AG08396 (cell line): Measurements from ENCODE around the gene COG2.
"Not testable (repeated sequence)": the region's sequence is repeated elsewhere in the genome, so short reads cannot be mapped to it uniquely, and the experiment has no call there.

ENCODE experiments used
- DNase-seq: peaks from one replicate; pipeline ENCODE4 v3.0.0; 2012; ENCODE audit warnings: low spot score, mixed read lengths

The COG2 gene

DNA sequence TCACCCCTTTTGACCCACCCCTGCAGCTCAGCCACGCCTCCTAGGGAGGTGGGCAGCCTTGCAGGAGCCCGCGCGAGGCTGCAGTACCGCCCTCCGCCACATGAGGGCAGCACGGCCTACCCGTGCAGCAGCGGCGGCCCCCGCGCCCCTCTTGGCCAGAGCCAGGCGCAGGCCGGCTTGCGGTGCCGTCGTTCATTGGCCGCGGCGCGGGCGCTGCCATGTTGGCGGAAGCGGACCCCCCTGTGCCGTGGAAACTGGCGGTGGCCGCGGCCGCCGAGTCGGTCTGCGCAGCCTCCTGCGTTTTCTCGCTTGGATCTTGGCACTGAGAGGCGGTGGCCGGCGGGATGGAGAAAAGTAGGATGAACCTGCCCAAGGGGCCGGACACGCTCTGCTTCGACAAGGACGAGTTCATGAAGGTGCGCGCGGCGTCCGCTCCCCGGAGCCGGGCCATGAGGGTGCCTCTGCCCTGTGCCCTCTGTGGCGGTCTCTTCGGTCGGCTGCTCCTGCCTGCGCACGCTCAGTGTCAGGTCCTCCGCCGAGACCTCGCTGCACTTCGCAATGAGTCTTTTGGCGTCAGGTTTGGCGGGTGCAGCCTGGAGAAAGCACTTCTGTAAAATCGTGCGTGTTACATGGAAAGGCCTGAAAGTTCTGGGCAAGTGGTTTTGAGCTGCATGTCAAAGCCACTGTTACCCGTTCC is at the start of gene COG2:
TSS of gene COG2 (plus strand) at position 219 of the 697 bp plus-strand sequence. CDS start at position 345, 126 bp downstream.
- DNase-seq: peak; percentile 98

DNA sequence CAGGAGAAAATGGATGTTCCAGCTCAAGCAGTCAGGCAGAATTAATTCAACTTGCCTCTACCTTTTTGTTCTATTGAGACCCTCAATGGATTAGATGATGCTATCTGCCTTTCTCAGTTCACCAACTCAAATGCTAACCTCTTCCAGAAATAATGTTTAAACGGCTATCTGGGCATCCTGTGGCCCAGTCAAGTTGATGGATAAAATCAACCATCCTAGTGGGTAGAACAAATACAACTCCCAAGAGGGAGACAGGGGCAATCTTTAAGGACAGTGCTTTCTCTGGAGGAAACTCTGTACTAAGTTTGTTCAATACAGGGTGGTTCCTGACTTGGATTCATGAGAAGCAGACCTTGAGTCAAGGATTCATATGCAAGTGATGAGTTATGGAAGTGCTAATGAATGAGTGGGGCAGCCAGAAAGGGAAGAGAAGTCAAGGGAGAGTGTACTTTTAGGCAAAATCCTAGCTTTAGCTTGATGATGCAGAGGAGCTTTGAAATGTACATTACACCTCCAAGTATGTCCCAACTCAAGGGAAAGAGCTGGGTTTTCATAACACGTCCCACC is 49.4 kb upstream of the COG2 start:
- no peak for DNase-seq

DNA sequence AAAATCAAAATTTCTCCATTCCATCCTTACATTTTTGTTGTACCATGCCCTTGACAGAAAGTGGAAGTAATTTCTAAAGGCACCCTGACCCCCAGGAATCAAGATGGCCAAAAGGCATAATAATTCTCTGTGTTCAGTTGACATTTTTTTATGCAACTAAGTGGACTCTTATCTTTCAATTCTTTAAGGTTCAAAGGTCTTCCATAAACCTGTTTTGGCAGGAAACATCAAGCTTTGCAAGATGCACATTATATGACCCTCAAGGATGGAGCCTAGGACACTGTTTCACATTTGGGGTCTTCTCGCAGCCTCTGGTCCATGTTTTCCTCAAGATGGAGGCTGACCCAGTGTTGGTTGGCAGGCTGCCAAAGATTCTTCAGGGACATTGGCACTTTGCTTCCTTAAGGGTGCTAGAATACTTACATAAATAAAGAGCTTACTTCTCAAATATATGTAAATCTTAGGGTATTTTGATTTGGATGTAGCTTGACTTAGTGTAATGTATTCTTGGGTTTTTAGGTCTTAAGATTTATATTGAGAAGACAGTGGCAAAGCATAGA is 48.0 kb upstream of the COG2 start:
- no peak for DNase-seq

DNA sequence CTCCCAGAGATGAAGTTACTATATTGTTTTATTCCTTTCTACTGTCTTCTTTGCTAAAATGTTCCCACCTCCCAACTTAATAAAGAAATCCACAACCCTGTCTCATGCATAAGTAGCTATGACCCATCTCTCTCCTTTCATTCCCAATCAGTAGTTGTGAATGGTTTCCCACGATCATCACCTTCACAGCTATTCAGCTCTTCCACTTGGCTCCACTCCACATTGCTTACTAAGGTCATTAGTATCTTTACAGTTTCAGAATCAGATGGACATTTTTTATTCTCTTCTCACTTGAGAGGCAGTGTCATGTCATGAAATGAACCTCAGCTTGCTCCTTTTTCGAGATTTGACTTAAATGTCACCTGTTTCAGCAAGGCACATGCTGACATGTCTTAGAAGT is 47.1 kb upstream of the COG2 start:
- no peak for DNase-seq

DNA sequence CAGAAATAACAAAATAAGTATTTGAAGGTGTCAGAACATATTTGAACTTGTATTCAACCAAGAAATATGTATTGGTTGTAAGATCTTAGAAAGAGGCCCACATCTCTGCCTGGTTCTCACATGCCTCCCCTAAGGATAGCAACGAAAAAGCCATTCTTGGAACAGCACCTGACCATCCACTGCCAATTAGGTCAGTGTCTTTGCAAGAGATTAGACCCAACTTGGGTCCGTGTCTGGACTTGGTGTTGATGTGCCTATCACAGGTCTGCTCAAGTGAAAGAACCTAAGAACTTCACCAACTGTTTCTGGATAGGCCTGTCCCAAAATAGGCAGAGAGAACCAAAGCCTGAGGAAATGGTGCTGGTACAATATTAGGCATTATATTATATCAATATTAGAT is 46.0 kb upstream of the COG2 start:
- no peak for DNase-seq

DNA sequence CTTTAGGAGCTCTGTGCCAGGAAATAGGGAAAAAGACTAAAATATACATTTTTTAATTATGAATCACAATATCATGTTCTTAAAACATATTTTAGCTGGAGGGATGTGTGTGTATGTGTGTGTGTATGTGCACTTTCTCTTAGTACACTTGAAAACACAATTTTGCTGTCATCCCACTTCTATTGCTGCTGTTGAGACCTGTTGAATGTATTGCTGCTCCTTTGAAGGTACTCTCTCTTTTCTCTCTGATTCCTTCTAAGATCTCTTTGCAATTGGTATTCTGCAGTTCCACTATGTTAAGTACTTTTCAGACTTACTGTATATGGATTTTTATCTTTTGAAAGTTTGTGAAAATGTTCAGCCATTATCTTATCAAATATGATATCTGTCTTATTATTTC is 43.5 kb upstream of the COG2 start:
- no peak for DNase-seq

GRCh38 chr1:230599926-230600656 is 42.2 kb upstream of the COG2 start:
- DNase-seq: no peak

DNA sequence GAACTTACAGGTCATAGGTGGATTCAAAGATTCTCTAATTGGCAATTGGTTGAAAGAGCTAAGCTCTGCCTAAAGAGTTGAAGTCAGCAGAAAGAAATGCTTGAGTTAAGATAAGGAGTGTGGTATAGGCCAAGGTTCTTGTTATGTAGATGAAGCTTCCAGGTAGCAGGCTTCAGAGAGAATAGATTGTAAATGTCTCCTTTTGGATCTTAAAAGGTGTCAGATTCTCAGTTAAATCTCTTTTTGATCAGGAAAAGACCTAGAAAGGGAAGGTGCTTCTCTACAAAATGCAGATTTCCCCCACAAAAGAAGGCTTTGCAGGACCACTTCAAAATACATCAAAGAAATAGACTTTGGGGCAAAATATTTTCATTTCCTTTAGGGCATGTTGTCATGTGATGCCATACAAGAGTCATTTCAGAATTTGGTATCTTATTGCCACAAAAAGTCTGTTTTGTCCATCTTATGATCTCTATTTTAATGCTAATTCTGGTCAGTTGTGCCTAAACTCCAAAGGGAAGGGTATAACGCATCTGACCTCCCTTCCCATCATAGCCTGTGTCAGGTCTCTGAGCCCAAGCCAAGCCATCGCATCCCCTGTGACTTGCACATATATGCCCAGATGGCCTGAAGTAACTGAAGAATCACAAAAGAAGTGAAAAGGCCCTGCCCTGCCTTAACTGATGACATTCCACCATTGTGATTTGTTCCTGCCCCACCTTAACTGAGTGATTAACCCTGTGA is 41.5 kb upstream of the COG2 start:
- not testable (repeated sequence) for DNase-seq

DNA sequence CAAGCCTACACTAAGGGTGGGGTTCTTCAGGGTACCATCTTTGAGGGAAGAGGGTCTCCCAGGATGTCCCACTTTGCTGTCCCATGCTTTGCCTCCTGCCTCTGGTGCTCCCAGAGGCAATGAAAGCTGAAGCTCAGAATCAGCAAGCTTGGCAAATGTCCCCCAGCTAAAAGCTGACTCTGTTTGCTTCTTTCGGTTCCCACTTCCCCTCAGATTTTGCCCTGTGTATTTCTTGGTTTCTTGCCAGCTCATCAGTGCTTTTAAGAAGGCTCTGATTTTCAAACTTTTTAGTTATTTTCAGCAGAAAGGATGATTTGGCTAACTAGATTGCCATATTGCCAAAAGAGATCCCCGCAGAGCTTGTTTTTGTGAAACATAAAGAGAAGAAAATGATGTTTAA is 33.1 kb upstream of the COG2 start:
- no peak for DNase-seq

DNA sequence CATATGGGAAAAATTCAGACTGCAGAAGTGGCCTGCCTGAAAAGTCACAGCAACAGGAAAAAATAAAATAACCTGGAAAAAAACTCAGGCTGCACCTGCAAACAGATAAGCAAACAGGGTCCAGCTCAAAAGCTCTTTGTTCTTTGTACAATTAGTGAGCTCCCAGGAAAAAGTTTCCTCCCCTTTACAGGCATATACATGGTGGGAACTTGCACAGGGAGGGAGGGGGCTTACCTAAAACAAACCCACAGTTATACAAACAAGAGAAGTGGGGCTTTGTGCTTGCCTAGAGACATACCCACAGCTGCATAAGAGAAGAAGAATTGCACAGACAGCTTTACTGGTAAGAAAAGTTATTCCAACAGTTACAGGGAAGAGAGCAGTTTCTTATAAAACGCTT is 31.7 kb upstream of the COG2 start:
- no peak for DNase-seq

DNA sequence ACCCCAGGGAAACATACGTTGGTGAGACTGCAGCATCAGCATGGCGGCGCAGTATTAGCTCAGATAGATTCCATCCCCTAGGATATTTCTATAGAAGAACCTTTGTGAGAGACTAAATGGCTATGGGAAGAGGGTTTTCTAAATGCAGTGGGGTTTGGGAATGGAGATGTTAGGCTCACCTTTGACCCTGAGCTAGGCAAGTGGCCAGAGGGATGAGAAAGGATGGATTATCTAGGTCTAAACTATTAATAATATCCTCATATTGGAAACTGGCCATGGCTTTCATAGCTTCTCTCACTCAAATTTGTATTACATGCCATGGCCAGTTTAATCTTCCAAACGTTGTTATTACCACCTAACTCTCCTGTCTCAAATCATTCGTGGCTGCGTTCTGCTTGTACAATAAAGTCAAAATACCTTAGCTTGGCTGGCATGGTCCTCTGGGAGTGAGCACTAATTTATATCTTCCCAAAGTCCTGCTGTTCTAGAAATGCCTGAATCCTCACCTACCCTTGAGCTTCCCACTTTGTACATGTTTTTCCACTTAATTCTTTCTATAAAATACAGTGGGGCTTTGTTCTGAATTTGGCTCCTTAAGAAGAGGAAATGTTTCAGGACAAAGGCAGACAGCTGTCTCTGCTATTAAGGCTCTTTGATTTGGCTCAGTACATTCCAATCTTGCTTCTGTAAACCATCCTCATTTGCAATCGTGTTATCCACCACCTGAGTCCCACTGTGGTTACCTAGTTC is 31.0 kb upstream of the COG2 start:
- DNase-seq: no peak

DNA sequence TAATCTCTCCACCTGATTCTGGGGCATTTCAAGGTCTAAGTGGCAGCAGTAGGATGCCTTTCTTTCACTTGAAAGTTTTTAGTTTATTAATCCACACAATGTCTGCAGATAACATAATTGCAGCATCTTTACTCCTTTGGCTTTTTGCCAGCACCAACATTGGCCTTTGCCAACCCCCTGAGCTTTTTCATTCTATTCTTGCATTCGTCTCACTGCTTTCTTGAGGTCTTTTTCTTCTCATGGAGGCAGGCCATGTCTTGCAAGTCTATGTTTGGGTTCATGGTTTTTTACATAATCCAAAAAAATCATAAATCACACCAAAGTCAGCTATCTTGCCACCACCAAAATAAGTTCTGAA is 30.4 kb upstream of the COG2 start:
- no peak for DNase-seq

GRCh38 chr1:230612651-230613050 is 29.6 kb upstream of the COG2 start:
- no peak for DNase-seq

GRCh38 chr1:230614121-230614520 is 28.2 kb upstream of the COG2 start:
- DNase-seq: no peak

GRCh38 chr1:230618537-230618936 is 23.7 kb upstream of the COG2 start:
- DNase-seq: no peak

GRCh38 chr1:230620649-230621323 is 21.5 kb upstream of the COG2 start:
- DNase-seq: no peak

GRCh38 chr1:230621324-230622030 is 20.8 kb upstream of the COG2 start:
- no peak for DNase-seq

DNA sequence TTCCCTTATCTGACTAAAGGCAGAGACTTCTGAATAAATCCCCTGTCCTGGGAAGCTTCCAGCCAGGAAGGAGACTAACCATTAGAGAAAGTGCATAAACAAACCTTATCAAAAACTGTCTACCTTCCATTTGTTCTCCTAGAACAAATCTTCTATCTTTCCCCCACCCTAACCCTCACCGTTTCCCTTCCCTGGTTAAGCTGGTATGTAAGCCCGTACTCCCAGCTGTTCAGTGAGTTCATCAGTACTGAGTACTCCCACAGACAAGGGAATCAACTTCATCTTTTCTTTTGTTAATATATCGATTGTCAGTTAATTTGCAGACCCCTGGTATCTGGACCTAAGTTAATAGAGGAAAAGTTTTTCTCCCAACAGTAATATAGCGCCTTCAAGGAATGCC is 20.1 kb upstream of the COG2 start:
- DNase-seq: no peak

DNA sequence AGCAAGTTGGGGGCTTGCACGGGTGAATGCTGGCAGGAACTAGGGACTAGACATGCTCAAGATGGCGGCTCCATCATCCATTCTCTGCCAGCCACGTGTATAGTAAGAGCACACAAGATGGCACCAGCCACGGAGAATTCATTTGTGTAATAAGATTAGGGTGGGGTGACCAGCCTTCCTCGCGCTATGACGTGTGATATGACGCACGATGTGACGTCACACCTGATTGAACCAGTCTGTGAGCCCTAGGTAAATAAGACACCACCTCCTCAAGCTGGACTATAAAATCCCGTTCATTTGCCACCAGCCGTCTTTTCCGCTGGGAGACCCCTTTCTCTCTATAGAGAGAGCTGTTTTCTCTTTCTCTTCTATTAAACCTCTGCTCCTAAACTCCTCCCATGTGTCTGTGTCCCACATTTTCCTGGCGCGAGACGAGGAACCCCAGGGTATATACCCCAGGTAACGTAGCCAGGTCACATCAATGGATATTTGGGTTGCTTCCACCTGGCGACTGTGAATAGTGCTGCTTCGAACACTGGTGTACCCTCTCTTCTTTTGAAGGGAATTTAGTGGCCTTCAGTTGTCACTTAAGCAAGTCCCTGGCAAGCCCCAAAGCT is 18.1 kb upstream of the COG2 start:
- DNase-seq: no peak

DNA sequence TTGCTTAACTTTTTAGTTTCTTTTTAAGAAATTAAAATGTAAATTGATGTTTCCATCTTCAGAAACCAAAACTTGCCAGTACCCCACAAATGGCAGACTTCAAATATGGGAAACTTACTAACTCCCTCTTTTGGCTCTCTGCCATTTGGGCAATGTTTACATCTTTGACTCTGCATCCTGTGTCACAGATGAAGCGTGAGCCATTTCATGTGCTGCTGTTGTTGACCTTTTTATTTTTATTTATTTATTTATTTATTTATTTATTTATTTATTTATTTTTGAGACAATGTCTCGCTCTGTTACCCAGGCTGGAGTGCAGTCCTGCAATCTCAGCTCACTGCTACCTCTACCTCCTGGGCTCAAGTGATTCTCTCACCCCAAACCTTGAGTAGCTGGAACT is 16.0 kb upstream of the COG2 start:
- no peak for DNase-seq
